ENCODE measurements around the gene TRMT61B. TPM values are rescaled to one million over a fixed set of nuclear protein-coding genes. Genes with fewer than 3 reads are reported as not detected.

TRMT61B gene
- total RNA-seq, result 8.8 to 12.5 TPM (median 10.1 TPM) in 3 replicates
- long read RNA-seq, transcript TRMT61B-201 (7 exons, 1,836 nt), result major isoform, 14 of 24 reads
- long read RNA-seq, partial matches to known transcripts, result 0 of 24 reads
- long read RNA-seq, other reads (novel, unspliced or antisense), result 10 of 24 reads

GRCh38 chr2:28870146-28870891 lies at the start of gene TRMT61B:
Gene TRMT61B (minus strand): TSS chr2:28870309. CDS start chr2:28870277, 32 bp downstream.
- H3K36me3 Mint-ChIP-seq (ENCODE audit: low read depth), result no peaks in the 10 kb centered on the region

DNA sequence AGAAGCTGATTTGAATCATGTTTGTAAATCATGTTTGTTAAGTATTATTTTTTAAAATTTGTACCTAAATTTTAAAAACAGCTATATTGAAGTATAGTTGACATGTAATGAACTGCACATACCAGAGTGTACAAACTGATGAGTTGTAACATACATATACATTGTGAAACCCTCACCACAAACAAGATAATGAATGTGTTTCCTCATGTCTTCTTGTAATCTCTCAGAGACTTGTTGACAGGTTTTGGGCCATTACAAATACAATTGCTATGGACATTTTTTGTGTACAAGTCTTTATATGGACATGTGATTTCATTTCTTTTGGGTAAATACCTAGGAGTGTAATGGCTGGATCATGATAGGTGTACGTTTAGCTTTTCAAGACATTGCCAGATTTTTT lies 45.8 kb upstream of the TRMT61B start:
- Mint-ChIP-seq H3K4me1 (ENCODE audit: low read depth) (no peaks in the 10 kb centered on the region), H3K9me3 (ENCODE audit: low read depth) (no peaks in the 10 kb centered on the region), H3K27ac (ENCODE audit: unreplicated experiment) (no peak overlapping the region), H3K4me3 (ENCODE audit: unreplicated experiment) (no peak overlapping the region), H3K27me3 (ENCODE audit: low read depth) (no peaks in the 10 kb centered on the region), H3K36me3 (ENCODE audit: low read depth) (peaks cover 22% of the 10 kb centered on the region)
- TF ChIP-seq, protein P1, sequence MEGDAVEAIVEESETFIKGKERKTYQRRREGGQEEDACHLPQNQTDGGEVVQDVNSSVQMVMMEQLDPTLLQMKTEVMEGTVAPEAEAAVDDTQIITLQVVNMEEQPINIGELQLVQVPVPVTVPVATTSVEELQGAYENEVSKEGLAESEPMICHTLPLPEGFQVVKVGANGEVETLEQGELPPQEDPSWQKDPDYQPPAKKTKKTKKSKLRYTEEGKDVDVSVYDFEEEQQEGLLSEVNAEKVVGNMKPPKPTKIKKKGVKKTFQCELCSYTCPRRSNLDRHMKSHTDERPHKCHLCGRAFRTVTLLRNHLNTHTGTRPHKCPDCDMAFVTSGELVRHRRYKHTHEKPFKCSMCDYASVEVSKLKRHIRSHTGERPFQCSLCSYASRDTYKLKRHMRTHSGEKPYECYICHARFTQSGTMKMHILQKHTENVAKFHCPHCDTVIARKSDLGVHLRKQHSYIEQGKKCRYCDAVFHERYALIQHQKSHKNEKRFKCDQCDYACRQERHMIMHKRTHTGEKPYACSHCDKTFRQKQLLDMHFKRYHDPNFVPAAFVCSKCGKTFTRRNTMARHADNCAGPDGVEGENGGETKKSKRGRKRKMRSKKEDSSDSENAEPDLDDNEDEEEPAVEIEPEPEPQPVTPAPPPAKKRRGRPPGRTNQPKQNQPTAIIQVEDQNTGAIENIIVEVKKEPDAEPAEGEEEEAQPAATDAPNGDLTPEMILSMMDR (IDR thresholded peaks at IDR 0.05), result no peak
- no peak for DNase-seq (ENCODE audit: low spot score)

More at GRCh38 chr2:28870146-28870891, at the start of gene TRMT61B:
- Mint-ChIP-seq H3K9me3 (ENCODE audit: low read depth) (no peaks in the 10 kb centered on the region), H3K4me3 (ENCODE audit: unreplicated experiment) (peak within 1 kb of the TSS; percentile 98), H3K4me1 (ENCODE audit: low read depth) (peaks cover 32% of the 10 kb centered on the region), H3K27ac (ENCODE audit: unreplicated experiment) (peak within 1 kb of the TSS; percentile 98), H3K27me3 (ENCODE audit: low read depth) (peaks cover 5% of the 10 kb centered on the region)
- TF ChIP-seq, protein P1 (IDR thresholded peaks at IDR 0.05), result no peak
- peak; percentile 99 for DNase-seq (ENCODE audit: low spot score)

DNA sequence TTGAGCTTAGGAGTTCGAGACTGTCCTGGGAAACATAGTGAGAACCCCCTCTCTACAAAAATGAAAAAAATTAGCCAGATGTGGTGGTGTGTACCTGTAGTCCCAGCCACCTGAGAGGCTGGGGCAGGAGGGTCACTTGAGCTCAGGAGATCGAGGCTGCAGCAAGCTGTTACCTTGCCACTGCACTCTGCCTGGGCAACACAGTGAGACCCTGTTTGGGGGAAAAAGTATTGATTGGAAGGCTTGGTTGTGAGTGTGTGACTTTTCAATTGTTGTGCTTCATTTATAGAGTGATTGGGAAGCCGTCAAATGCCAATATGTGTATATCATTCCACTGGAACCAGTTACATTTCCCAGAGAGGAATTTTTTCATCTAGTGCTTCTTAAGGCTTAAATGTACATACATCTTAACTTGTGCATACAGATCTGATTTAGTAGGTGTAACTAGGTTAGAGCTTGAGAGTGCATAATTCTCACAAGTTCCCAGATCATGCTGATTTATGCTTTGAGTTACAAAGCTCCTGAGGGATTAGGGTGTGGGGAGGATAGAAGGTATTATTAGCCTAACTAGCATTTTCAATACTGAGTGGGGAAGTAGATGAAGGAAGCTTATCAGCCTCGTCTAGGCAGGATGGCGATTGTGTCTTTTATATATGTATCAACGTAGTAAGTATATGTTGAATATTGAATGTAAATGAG lies 39.7 kb upstream of the TRMT61B start:
- no peak overlapping the region for H3K4me3 Mint-ChIP-seq (ENCODE audit: unreplicated experiment)
- peaks cover 36% of the 10 kb centered on the region for H3K36me3 Mint-ChIP-seq (ENCODE audit: low read depth)
- TF ChIP-seq, protein P1 (IDR thresholded peaks at IDR 0.05), result no peak
- H3K27me3 Mint-ChIP-seq (ENCODE audit: low read depth), result no peaks in the 10 kb centered on the region
- peak overlapping the region; percentile 24 for H3K27ac Mint-ChIP-seq (ENCODE audit: unreplicated experiment)
- no peak for DNase-seq (ENCODE audit: low spot score)
- peaks cover 12% of the 10 kb centered on the region for H3K4me1 Mint-ChIP-seq (ENCODE audit: low read depth)
- no peaks in the 10 kb centered on the region for H3K9me3 Mint-ChIP-seq (ENCODE audit: low read depth)

- no peak for DNase-seq (ENCODE audit: low spot score)
Observed at GRCh38 chr2:28908172-28908571, 38.1 kb upstream of the TRMT61B start.

DNA sequence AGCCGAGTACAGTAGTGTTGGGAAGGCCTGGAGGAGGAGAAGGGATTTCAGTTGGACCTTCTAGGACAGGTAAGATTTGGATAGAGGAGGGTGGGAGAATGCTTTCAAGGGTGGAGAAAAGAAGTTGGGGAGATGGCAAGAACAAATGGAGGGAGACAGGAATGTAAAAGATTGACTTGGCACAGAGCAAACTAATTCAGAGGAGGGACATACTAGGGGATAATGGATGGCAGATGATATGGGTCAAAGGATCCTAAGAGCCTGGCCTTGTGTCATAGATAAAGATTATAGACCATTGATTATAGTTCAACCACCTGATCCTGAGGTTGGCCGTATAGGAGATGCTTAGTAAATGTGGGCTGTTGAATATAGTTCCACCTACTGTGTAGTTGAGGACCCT lies 36.7 kb upstream of the TRMT61B start:
- Mint-ChIP-seq H3K27me3 (ENCODE audit: low read depth) (no peaks in the 10 kb centered on the region), H3K9me3 (ENCODE audit: low read depth) (no peaks in the 10 kb centered on the region), H3K4me1 (ENCODE audit: low read depth) (peaks cover 25% of the 10 kb centered on the region), H3K36me3 (ENCODE audit: low read depth) (peaks cover 33% of the 10 kb centered on the region), H3K27ac (ENCODE audit: unreplicated experiment) (peak overlapping the region; percentile 65), H3K4me3 (ENCODE audit: unreplicated experiment) (no peak overlapping the region)
- no peak for DNase-seq (ENCODE audit: low spot score)
- TF ChIP-seq, protein P1 (IDR thresholded peaks at IDR 0.05), result no peak

More at GRCh38 chr2:28908172-28908571, 38.1 kb upstream of the TRMT61B start:
- Mint-ChIP-seq H3K4me3 (ENCODE audit: unreplicated experiment) (no peak overlapping the region), H3K4me1 (ENCODE audit: low read depth) (peaks cover 21% of the 10 kb centered on the region), H3K27me3 (ENCODE audit: low read depth) (no peaks in the 10 kb centered on the region), H3K36me3 (ENCODE audit: low read depth) (peaks cover 31% of the 10 kb centered on the region), H3K27ac (ENCODE audit: unreplicated experiment) (no peak overlapping the region), H3K9me3 (ENCODE audit: low read depth) (no peaks in the 10 kb centered on the region)
- TF ChIP-seq, protein P1 (IDR thresholded peaks at IDR 0.05), result no peak
